ENCODE results near the gene S100A9.
"Not testable (repeated sequence)": the region's sequence is repeated elsewhere in the genome, so short reads cannot be mapped to it uniquely, and the experiment has no call there.

S100A9 gene

GRCh38 chr1:153357853-153358690 lies at the start of gene S100A9:
TSS of gene S100A9 (plus strand) at chr1:153357854. CDS start at chr1:153358284, 430 bp downstream.
- DNase-seq (ENCODE audit: low spot score) = no peak

GRCh38 chr1:153308540-153308939 lies 49.1 kb upstream of the S100A9 start:
- no peak for DNase-seq (ENCODE audit: low spot score)

GRCh38 chr1:153309441-153309840 lies 48.2 kb upstream of the S100A9 start:
- no peak for DNase-seq (ENCODE audit: low spot score)

- DNase-seq (ENCODE audit: low spot score) = no peak
Observed at GRCh38 chr1:153310526-153310925, 47.1 kb upstream of the S100A9 start.

GRCh38 chr1:153312570-153313186 lies 45.0 kb upstream of the S100A9 start, which contains the start of gene PGLYRP3:
TSS of gene PGLYRP3 (minus strand) at chr1:153312952. CDS start at chr1:153310665, 2,287 bp downstream.
- DNase-seq (ENCODE audit: low spot score) = no peak

GRCh38 chr1:153313288-153313687 lies 44.4 kb upstream of the S100A9 start:
- DNase-seq (ENCODE audit: low spot score) = no peak

- not testable (repeated sequence) for DNase-seq (ENCODE audit: low spot score)
Observed at GRCh38 chr1:153314388-153314787, 43.3 kb upstream of the S100A9 start.

- not testable (repeated sequence) for DNase-seq (ENCODE audit: low spot score)
Observed at GRCh38 chr1:153316013-153316412, 41.6 kb upstream of the S100A9 start.

- not testable (repeated sequence) for DNase-seq (ENCODE audit: low spot score)
Observed at GRCh38 chr1:153318145-153318544, 39.5 kb upstream of the S100A9 start.

- DNase-seq (ENCODE audit: low spot score) = no peak
Observed at GRCh38 chr1:153322568-153322967, 35.1 kb upstream of the S100A9 start.

GRCh38 chr1:153324912-153325311 lies 32.7 kb upstream of the S100A9 start:
- DNase-seq (ENCODE audit: low spot score) = no peak

GRCh38 chr1:153333902-153334301 lies 23.8 kb upstream of the S100A9 start:
- no peak for DNase-seq (ENCODE audit: low spot score)

- no peak for DNase-seq (ENCODE audit: low spot score)
Observed at GRCh38 chr1:153336650-153337049, 21.0 kb upstream of the S100A9 start.

- DNase-seq (ENCODE audit: low spot score) = no peak
Observed at GRCh38 chr1:153337980-153338853, 19.4 kb upstream of the S100A9 start.

GRCh38 chr1:153339802-153340201 lies 17.9 kb upstream of the S100A9 start:
- DNase-seq (ENCODE audit: low spot score) = no peak

GRCh38 chr1:153340356-153340755 lies 17.3 kb upstream of the S100A9 start:
- no peak for DNase-seq (ENCODE audit: low spot score)

- no peak for DNase-seq (ENCODE audit: low spot score)
Observed at GRCh38 chr1:153341431-153341934, 16.2 kb upstream of the S100A9 start.

GRCh38 chr1:153342178-153342577 lies 15.5 kb upstream of the S100A9 start:
- no peak for DNase-seq (ENCODE audit: low spot score)

- no peak for DNase-seq (ENCODE audit: low spot score)
Observed at GRCh38 chr1:153343040-153343681, 14.5 kb upstream of the S100A9 start.

- no peak for DNase-seq (ENCODE audit: low spot score)
Observed at GRCh38 chr1:153343811-153344717, 13.6 kb upstream of the S100A9 start.

GRCh38 chr1:153344718-153345025 lies 13.0 kb upstream of the S100A9 start:
- DNase-seq (ENCODE audit: low spot score) = no peak

Data from SW480 (cell line).